Tibial nerve (tissue), 4 donors: ENCODE results near the gene ASTN2. TPM values are rescaled to one million over a fixed set of nuclear protein-coding genes. Genes with fewer than 3 reads are reported as not detected.

Experiments
- DNase-seq, 2 donors: peaks; one replicate each; pipeline ENCODE4 v3.0.0-alpha.2; 2019; ENCODE audit warnings: low spot score in 2 of 2
- H3K27ac ChIP-seq, 4 donors: fragments of 200-600 bp; sonication (generic) in 3 of 4; one replicate each; pipeline ENCODE4 v1.5.1; 2017 to 2019; ENCODE audit warnings: mild to moderate bottlenecking in 1 of 4
- H3K27me3 ChIP-seq, 2 donors: fragments of 200-600 bp; sonication (generic) in 1 of 2; one replicate each; pipeline versions ENCODE4 v1.5.1 to v1.6.0; 2017 to 2019
- H3K36me3 ChIP-seq, 3 donors: fragments of 200-600 bp; sonication (generic); one replicate each; pipeline ENCODE4 v1.5.1; 2018 to 2019
- H3K4me1 ChIP-seq, 4 donors: fragments of 200-600 bp; sonication (generic) in 3 of 4; one replicate each; pipeline ENCODE4 v1.5.1; 2017 to 2019
- H3K4me3 ChIP-seq, 4 donors: fragments of 200-600 bp; sonication (generic) in 3 of 4; one replicate each; pipeline ENCODE4 v1.5.1; 2017 to 2019; ENCODE audit warnings: mild to moderate bottlenecking in 1 of 4, moderate library complexity in 1 of 4
- H3K9me3 ChIP-seq, 4 donors: fragments of 200-600 bp; sonication (generic) in 3 of 4; one replicate each; pipeline ENCODE4 v1.5.1; 2017 to 2019
- CTCF ChIP-seq, 5 experiments: fragments of 200-600 bp in 3 of 5; fragments of 450-650 bp in 2 of 5; sonication (generic) in 3 of 5; IDR thresholded peaks; one replicate each; pipeline ENCODE4 v1.5.1; 2016 to 2019; ENCODE audit warnings: antibody characterized with exemption in 5 of 5, mild to moderate bottlenecking in 3 of 5, moderate library complexity in 2 of 5
- EP300 ChIP-seq, 2 donors: sonication (generic); formaldehyde crosslinking; IDR thresholded peaks; one replicate each; pipeline ENCODE4 v1.6.1; 2017; ENCODE audit warnings: antibody characterized with exemption in 2 of 2, mild to moderate bottlenecking in 1 of 2
- POLR2A ChIP-seq, 2 donors: fragments of 450-650 bp; IDR thresholded peaks; one replicate each; pipeline ENCODE4 v1.6.1; 2017; ENCODE audit warnings: antibody characterized with exemption in 2 of 2, mild to moderate bottlenecking in 2 of 2, moderate library complexity in 2 of 2
- WGBS, 2 donors: methylation state at CpG; one replicate each; pipeline ENCODE4 v1.1.5; 2018; 5-methylcytosine and 5-hydroxymethylcytosine counted together
- total RNA-seq, 4 donors: library from RNA; depleted of rRNA; stranded (reverse); fragments of >200 nt; gene quantifications; one replicate each; pipeline ENCODE4 v1.1.0, GENCODE V29; 2016

The ASTN2 gene
- total RNA-seq, 4 donors from 2014 or later: 9.0 to 14.9 (median 12.3) TPM

- TF ChIP-seq EP300 (IDR thresholded peaks at IDR 0.05) (no peak), CTCF (IDR thresholded peaks at IDR 0.05) (no peak), POLR2A (IDR thresholded peaks at IDR 0.05) (no peak)
- DNase-seq: no peak
- WGBS, 2 donors: 60 to 61% methylated on average over 5 of the region's 5 CpGs
- H3K4me3 ChIP-seq: no peak overlapping the region
- no peaks in the 10 kb centered on the region for H3K4me1 ChIP-seq
- H3K27me3 ChIP-seq: no peaks in the 10 kb centered on the region
- H3K27ac ChIP-seq: no peak overlapping the region
- H3K36me3 ChIP-seq: no peaks in the 10 kb centered on the region
- no peaks in the 10 kb centered on the region for H3K9me3 ChIP-seq
Measured at GRCh38 chr9:116958881-116959280, 456.0 kb downstream of the ASTN2 start.

GRCh38 chr9:116954731-116955130, 460.1 kb downstream of the ASTN2 start:
- Histone ChIP-seq H3K9me3 (no peaks in the 10 kb centered on the region), H3K27ac (no peak overlapping the region), H3K4me3 (no peak overlapping the region), H3K36me3 (no peaks in the 10 kb centered on the region), H3K4me1 (no peaks in the 10 kb centered on the region), H3K27me3 (no peaks in the 10 kb centered on the region)
- TF ChIP-seq CTCF (IDR thresholded peaks at IDR 0.05) (no peak), EP300 (IDR thresholded peaks at IDR 0.05) (no peak)
- DNase-seq: no peak
- 83 to 92% methylated on average over 2 of the region's 2 CpGs for WGBS, 2 donors

GRCh38 chr9:116953271-116953670, 461.6 kb downstream of the ASTN2 start:
- no peak overlapping the region for H3K27ac ChIP-seq
- WGBS, 2 donors: 29 to 38% methylated on average over 1 of the region's 1 CpG

GRCh38 chr9:116952436-116952810, 462.4 kb downstream of the ASTN2 start:
- H3K4me3 ChIP-seq: no peak overlapping the region
- WGBS, 2 donors: 60 to 65% methylated on average over 7 of the region's 7 CpGs
- TF ChIP-seq EP300 (IDR thresholded peaks at IDR 0.05) (no peak), POLR2A (IDR thresholded peaks at IDR 0.05) (no peak), CTCF (IDR thresholded peaks at IDR 0.05) (no peak)
- H3K9me3 ChIP-seq: no peaks in the 10 kb centered on the region
- no peaks in the 10 kb centered on the region for H3K27me3 ChIP-seq
- H3K4me1 ChIP-seq: no peaks in the 10 kb centered on the region
- no peaks in the 10 kb centered on the region for H3K36me3 ChIP-seq
- H3K27ac ChIP-seq: no peak overlapping the region
- no peak for DNase-seq

More at GRCh38 chr9:116953271-116953670, 461.6 kb downstream of the ASTN2 start:
- Histone ChIP-seq H3K4me1 (no peaks in the 10 kb centered on the region), H3K36me3 (no peaks in the 10 kb centered on the region), H3K27me3 (no peaks in the 10 kb centered on the region), H3K4me3 (no peak overlapping the region), H3K9me3 (no peaks in the 10 kb centered on the region)
- DNase-seq: no peak
- no peak for TF ChIP-seq EP300 (IDR thresholded peaks at IDR 0.05)
- TF ChIP-seq POLR2A (IDR thresholded peaks at IDR 0.05): no peak
- TF ChIP-seq CTCF (IDR thresholded peaks at IDR 0.05): no peak

GRCh38 chr9:116951588-116952435, 463.0 kb downstream of the ASTN2 start:
- no peak overlapping the region for H3K27ac ChIP-seq
- H3K36me3 ChIP-seq: no peaks in the 10 kb centered on the region
- no peaks in the 10 kb centered on the region for H3K4me1 ChIP-seq
- H3K9me3 ChIP-seq: no peaks in the 10 kb centered on the region
- H3K27me3 ChIP-seq: no peaks in the 10 kb centered on the region
- TF ChIP-seq CTCF (IDR thresholded peaks at IDR 0.05) (no peak), EP300 (IDR thresholded peaks at IDR 0.05) (no peak), POLR2A (IDR thresholded peaks at IDR 0.05) (no peak)
- DNase-seq: no peak
- H3K4me3 ChIP-seq: no peak overlapping the region
- WGBS, 2 donors: 66 to 82% methylated on average over 3 of the region's 3 CpGs
